DMS53 treated with DMSO at 0.1 percent for 48 hours (cell line): ENCODE measurements around the gene PLA2G5.
"Not testable (repeated sequence)": the region's sequence is repeated elsewhere in the genome, so short reads cannot be mapped to it uniquely, and the experiment has no call there.

Experiments used
- DNase-seq: peaks from one replicate; lab custom pipeline; 2025; ENCODE audit not compliant: unreplicated experiment; lab: John Stamatoyannopoulos, UW

Gene PLA2G5, protein sequence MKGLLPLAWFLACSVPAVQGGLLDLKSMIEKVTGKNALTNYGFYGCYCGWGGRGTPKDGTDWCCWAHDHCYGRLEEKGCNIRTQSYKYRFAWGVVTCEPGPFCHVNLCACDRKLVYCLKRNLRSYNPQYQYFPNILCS

DNA sequence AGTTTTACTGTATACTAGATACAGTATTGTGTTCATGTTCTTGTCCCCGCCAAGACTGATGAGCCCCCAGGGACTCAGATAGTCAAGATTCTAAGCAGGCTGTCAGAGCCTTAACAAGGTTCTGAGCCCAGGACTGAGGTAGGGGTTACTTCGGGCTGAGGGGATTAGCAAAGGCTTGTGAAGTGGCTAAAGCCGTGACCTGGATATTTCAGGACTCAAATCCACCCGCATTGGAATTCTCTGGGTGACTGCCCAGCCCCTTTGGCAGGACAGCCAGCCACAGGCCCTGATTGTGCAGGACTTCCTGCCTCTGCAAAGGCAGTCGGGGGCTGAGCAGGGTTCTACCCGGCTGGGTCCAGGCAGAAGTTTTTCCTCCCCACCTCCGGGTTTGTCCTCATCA is at the start of gene PLA2G5:
Gene PLA2G5 (plus strand): TSS at position 321 of the 400 bp plus-strand sequence. CDS start 14,637 bp downstream, outside the sequence.
- no peak for DNase-seq

DNA sequence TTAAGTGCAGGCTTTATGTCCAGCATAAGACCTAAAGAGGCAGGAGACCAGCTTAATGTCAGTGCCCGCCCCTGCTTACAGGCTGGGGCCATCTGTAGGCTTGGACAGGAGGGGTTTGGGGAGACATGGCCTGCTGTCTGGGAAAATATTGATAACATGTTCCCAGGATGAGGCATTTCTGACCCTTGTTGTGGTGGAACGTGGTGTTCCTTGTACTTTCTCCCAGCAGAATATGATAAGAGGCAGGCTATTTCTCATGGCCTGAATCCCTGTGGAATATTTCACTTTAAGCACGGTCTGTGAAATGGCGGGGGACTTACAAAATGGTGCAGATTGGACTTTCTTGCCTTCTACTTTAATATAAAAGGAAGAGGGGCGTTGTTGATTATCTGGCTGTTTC is 41.9 kb upstream of the PLA2G5 start:
- no peak for DNase-seq

DNA sequence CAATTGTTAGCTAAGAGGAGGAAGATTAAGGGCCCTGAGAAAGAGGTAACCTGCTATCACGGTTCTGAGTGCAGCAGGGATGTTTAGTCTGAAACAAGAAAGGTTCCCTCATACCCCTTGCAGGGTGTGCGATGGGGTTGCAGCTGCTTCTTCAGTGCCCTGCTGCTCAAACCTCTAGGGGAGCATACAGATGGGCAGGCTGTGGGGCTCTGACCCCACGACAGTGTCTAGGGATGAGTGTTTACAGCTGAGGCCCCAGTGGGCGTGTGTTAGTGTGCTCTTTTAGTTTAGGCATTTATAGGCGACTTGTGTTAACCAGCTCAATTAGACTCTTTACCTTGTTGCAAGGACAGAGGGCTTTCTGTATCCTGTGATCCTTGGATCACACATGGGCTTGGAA is 41.3 kb upstream of the PLA2G5 start:
- DNase-seq, result no peak

DNA sequence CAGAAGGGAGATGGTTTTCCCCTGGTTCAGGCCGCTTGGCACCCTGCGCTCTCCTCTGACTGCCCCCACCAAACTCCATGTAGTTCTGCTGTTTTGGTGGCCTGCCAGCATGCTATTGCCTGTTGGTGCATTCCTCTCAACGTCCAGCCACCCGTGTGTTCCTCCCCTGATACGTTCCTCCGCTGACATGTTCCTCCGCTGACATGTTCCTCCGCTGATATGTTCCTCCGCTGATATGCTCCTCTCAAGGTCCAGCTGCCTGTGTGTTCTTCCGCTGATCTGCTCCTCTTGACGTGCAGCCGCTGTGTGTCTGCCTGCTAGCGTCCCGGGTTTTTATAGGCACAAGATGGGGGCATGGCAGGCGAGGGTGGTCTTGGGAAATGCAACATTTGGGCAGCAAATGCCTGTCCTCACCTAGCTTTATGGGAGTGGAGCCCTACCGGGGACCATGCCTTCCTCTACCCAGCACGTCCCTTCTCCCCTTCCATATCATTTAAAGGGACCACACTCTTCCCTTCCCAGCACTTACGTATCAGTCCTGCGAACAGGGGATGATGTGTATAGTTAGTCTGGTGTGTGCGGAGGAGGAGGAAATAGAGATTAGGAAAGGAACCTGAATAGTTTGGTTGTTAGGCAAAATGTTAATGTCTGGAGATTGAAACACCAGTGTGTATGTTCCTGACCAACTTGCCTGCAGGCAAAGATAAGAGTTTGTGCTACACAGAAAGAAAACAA is 40.6 kb upstream of the PLA2G5 start:
- no peak for DNase-seq

DNA sequence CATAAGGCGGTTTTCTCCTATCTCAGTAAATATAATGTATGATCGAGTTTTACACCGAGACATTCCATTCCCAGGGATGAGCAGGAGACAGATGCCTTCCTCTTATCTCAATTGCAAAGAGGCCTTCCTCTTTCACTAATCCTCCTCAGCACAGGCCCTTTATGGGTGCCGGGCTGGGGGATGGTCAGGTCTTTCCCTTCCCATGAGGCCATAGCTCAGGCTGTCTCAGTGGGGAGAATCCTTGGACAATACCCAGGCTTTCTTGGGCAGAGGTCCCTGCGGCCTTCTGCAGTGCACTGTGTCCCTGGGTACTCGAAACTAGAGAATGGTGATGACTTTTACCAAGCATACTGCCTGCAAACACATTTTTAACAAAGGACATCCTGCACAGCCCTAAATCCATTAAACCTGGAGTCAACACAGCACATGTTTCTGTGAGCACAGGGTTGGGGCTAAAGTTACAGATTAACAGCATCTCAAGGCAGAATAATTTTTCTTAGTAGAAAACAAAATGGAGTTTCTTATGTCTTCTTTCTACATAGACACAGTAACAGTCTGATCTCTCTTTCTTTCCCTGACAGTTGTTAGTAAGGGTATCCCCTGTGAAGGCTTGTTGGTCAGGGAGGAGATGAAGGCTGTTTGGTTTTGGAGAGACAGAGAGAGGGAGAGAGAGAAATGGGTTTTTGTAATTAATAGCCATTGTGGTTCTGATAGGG is 39.4 kb upstream of the PLA2G5 start:
- DNase-seq, result not testable (repeated sequence)

DNA sequence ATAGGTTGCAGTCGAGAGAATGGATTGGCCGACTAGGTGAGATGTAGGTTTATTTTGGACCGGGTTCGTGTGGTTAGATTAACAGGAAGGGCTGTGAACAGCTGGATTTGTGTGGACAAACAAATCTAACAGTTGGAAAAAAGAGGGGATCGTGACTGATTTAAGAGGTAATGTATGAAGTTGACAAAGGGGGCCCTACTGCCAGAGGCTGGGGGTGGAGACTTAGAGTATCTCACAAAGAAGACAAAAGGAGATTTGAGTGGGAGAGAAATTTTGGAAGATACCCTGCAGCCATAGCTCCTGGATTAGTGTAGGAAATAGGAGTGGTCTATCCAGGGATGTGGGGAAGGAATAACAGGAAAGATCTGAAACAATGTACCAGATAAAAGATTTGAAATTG is 38.8 kb upstream of the PLA2G5 start:
- no peak for DNase-seq

DNA sequence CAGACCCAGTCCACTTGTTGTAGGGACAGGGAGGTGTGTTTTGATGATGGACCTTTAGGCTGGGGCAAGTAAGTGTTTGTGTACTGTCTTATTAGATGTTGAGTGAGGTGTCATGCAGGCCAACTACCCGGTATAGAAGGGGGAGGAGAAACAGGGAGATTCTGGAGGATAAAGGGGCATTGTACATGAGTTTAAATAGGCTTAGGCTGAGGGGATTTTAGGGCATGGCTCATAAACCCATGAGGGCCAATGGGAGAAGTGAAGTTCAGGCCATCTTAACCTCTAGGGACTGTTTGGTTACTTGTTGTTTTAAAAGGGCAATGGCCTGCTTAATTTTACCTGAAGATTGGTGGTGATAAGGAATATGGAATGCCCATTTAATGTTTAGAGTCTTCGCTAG is 38.2 kb upstream of the PLA2G5 start:
- DNase-seq, result no peak

DNA sequence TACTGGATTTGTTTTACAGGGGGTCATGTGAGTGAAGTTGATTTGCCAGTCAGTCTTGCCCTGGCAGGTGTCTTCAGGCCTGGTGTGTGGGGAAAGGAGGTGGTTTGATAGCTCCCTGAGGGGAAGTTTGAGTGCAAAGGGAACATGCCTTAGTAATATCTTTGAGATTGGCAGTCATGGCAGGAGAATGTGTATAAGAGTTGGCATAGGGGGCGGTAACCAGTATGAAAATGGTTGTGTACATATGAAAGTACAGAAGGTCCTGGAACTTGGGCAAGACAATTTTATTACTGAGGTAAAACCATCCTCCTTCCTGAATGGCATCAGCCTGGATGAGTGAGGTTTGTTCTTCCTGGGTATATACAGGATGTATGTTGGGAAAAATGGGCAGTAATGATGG is 37.6 kb upstream of the PLA2G5 start:
- DNase-seq, result no peak

DNA sequence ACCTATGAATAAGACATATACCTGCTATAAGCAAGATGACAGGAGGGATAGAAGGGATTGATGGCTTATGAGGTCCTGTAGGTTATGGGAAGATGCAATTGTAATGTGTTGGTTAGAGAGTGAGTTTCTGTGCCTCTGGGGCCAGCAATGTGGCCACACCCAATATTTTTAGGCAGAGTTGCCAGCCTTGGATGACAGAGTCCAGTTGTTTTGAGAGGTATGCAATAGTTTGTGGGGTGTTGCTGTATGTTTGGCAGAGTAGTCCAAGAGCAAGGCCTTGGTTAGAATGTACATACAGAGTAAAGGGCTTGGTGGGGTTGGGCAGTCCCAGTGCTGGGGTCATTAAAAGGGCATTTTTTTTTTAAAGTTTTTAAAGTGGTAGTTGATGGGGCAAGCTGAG is 36.6 kb upstream of the PLA2G5 start:
- no peak for DNase-seq

DNA sequence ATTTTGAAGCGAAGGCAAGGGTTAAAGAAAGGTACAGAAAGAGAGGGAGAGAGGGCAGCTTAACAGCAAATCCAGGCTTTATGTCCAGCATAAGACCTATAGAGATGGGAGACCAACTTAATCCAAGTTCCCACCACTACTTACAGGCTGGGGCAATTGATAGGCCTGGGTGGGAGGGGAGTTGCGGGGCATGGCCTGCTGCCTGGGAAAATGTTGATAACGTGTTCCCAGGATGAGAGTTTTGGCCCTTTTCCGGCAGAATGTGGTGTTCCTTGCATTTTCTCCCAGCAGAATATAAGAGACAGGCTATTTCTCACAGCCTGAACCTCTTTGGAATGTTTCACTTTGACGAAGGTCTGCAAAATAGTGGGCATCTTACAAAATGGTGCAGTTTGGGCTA is 34.9 kb upstream of the PLA2G5 start:
- DNase-seq, result no peak

DNA sequence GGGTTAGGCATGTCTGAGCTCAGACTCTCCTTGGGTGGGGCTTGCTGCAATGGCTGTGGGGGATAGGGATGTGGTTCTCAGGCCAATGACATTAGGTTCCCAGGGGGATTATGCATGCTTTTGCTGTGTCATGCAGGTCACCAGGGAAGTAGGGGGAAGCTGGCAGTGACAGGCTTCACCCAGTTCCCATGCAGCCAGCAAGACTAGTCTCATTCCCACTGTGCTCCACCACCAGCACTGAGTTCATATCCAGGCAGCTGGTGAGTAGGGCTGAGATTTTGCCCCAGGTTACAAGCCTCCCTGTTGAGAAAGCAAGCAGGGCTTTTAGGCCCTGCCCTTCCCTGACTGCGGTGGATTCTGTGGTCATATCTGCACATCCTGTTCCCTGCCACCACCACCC is 32.1 kb upstream of the PLA2G5 start:
- no peak for DNase-seq

DNA sequence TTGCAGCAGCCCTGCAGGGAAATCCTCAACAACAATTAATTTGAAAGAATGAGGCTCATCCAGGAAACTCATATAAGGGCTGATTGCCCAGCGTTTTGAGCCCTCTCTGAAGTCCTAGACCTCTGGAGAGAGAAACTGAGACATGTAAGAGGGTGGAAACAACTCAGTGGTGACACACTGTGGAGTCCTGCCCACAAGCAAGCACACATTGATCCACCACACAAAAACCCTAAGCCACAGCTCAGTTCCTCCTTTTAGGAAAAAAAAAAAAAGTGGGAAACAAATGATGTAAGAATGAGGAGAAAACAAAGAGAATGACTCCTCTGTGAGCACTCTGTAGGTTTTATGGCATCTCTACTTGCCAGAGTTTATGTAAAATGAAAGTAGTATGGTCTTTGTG is 22.9 kb upstream of the PLA2G5 start:
- DNase-seq, result no peak

DNA sequence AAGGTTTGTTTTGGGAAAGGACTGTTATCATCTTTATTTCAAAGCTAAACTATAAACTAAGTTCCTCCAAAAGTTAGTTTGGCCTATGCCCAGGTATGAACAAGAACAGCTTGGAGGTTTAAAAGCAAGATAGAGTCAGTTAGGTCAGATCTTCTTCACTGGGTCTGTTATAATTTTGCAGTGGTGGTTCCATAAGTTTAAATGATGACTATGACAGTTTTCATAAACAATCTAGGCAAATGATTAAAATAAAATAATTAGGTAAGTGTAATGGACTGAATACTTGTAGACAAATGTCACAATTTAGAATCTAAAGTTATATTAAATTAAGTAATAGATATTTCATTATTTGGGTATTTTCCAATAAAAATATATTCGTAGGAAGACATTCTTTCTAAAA is 21.4 kb upstream of the PLA2G5 start:
- DNase-seq, result no peak

DNA sequence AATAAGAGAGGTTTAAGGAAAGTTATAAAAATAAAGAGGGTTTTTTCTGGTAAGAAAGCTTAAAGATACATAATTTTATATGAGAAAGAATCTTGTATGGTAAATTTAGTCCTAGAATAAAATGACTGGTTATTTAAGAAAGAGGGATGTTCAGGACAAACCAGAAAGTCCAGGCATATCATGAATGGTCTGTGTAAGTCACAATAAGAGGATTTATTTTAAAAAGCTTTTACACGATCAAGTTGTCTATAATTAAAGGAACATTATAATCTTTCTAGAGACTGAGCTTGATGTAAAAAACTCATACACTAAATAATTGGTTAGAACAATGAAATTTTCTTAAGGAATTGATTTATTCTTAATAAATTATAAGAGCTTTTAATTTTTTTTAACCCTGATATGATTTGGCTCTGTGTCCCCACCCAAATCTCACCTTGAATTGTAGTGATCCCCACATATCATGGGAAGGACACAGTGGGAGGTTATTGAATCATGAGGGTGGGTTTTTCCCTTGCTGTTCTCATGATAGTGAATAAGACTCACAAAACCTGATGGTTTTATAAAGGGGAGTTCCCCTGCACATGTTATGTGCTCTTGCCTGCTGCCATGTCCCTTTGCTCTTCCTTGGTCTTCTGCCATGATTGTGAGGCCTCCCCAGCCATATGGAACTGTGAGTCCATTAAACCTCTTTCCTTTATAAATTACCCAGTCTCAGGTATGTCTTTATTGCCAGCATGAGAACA is 20.8 kb upstream of the PLA2G5 start:
- DNase-seq, result not testable (repeated sequence)

DNA sequence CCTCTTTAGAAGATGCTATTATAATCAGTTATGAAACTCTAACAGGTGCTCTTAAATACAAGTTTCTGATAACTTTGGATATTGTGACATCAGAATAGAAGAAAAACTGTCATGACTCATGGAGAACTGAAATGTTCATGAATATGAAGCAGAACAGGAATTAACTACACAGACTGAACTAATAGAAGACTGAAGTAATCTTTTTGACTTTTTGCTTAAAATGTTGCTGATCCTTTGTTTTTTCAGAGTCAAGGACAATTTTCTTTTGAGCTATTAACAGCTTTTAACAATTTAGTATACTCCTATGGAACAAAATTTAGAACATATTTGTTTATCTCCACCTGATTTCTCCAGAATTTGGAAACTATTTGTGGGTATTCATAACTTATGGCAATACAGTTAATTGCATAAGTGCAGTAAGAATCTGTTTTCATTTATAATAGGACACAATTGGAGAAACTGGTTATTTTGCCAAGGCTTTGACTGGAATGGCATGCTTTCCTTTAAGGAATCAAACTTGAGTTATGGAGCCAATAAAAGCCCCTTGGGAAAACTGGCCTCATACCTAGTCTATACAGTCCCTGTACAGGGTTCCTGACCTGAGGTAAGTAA is 18.7 kb upstream of the PLA2G5 start:
- DNase-seq, result no peak

DNA sequence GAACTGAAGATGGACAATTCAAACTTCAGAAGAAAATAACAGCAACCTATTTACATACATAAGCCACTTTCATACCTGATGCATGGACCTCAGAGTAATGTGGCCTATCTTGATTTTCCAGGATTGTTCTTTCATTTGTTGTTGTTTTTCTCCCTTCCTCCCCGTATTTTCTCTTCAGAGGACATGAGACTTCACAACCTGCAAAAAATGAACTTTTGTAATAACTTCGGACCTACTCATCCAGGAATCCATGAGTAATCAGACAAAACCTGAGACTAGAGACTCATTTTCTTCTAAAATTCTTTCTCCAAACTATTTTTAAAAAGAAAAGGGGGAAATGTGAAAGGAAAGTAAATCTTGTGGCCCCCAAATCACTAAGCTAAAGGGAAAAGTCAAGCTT is 17.6 kb upstream of the PLA2G5 start:
- no peak for DNase-seq

DNA sequence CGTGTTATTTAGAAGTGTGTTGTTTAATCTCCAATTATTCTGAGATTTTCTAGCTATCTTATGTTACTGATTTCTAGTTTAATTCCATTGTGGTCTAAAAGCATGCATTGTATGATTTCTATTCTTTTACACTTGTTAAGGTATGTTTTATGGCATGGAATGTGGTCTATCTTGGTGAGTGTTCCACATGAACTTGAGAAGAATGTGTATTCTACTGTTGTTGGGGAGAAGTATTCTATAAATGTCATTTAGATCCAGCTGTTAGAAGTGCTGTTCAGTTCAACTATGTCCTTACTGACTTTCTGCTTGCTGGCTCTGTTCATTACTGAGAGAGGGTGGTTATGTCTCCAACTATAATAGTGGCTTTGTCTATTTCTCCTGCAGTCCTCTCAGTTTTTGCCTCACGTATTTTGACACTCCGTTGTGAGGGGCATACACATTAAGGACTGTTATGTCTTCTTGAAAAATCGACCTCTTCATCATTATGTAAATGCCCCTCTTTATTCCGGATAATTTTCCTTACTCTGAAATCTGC is 12.0 kb upstream of the PLA2G5 start:
- no peak for DNase-seq

DNA sequence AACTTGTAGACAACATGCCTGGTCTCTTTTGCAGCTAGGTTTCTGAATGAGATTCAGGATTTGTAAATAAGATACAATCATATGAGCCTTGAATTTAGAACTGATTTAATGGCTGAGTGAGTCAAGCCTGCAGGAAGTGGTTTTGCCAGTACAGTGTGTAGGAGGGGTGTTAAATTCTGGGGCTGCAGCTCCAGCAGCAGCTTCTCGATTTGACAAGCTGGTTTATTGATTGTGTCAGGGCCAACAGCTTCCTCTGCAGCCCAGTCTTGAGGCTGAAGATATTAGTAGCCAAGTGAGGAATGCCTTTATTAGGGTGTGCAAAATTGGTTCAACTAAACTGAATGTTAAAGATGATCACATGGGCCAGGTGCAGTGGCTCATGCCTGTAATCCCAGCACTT is 11.5 kb upstream of the PLA2G5 start:
- DNase-seq, result no peak

DNA sequence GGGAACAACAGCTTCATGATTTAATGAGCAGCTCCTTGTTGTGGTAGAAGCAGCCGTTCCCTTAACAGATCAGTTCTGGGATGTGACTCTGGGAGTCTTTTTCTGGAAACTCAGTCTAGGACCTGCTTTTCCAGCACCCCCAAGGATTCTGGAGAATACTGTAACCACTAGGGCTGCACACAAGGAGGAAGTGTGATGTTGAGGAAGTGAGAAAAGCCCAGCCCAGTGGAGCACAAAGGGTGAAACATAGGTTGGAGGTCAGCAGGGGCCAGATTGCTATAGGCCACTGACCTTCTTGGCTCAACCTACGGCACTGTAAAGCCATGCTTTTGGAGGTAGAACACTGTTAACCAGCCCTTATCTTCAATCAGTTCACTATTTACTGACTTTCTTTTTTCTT is 10.1 kb upstream of the PLA2G5 start:
- DNase-seq, result no peak

DNA sequence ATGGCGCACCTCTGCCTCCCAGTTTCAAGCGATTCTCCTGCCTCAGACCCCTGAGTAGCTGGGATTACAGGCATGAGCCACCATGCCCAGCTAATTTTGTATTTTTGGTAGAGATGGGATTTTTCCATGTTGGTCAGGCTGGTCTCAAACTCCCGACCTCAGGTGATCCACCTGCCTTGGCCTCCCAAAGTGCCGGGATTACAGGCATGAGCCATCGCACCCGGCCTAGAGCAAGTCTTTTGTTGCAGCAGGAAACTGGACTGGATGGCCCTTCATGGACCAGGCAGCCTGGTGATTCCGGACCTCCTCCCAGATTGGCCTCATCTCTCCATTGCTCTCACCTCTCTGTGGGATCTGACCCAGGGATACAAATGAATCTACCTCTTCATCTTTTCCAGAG is 9.2 kb upstream of the PLA2G5 start:
- DNase-seq, result not testable (repeated sequence)

DNA sequence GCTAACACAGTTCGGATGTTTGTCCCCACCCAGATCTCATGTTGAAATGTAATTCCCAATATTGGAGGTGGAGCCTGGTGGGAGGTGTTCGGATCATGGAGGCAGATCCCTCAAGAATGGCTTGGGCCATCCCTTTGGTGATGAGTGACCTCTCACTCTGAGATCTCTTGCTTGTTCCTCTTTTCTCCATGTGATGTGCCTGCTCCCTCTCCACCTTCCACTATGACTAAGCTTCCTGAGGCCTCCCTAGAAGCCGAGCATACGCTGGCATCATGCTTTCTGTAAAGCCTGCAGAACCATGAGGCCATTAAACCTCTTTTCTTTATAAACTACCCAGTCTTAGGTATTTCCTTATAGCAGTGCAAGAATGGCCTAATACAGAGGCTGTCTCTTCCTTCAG is 8.1 kb upstream of the PLA2G5 start:
- no peak for DNase-seq
